Glomerular visceral epithelial cell (primary cell): ENCODE results near the gene CCDC71L.

Experiments used
- DNase-seq: peaks from one replicate; pipeline ENCODE4 v3.0.0-alpha.2; 2016; ENCODE audit errors: extremely low spot score

The CCDC71L gene

GRCh38 chr7:106659166-106659962 lies 1.6 kb downstream of the CCDC71L start:
- no peak for DNase-seq

- DNase-seq = no peak
Measured at GRCh38 chr7:106658316-106659165, 2.4 kb downstream of the CCDC71L start.

- DNase-seq = no peak
Measured at GRCh38 chr7:106657085-106657991, 3.6 kb downstream of the CCDC71L start.

GRCh38 chr7:106655703-106656498 lies 5.1 kb downstream of the CCDC71L start:
- DNase-seq = no peak

- no peak for DNase-seq
Measured at GRCh38 chr7:106653488-106653887, 7.5 kb downstream of the CCDC71L start.

- DNase-seq = no peak
Measured at GRCh38 chr7:106652909-106653308, 8.0 kb downstream of the CCDC71L start.

GRCh38 chr7:106652092-106652491 lies 8.9 kb downstream of the CCDC71L start:
- DNase-seq = no peak

GRCh38 chr7:106646256-106646655 lies 14.7 kb downstream of the CCDC71L start:
- DNase-seq = no peak

GRCh38 chr7:106644999-106645398 lies 16.0 kb downstream of the CCDC71L start:
- DNase-seq = no peak

GRCh38 chr7:106643216-106644000 lies 17.6 kb downstream of the CCDC71L start:
- DNase-seq = no peak

GRCh38 chr7:106641416-106641815 lies 19.5 kb downstream of the CCDC71L start:
- no peak for DNase-seq

- no peak for DNase-seq
Measured at GRCh38 chr7:106640368-106641141, 20.4 kb downstream of the CCDC71L start.

GRCh38 chr7:106639476-106640334 lies 21.3 kb downstream of the CCDC71L start:
- DNase-seq = no peak

- no peak for DNase-seq
Measured at GRCh38 chr7:106635411-106635810, 25.5 kb downstream of the CCDC71L start.

GRCh38 chr7:106634958-106635357 lies 26.0 kb downstream of the CCDC71L start:
- DNase-seq = no peak

GRCh38 chr7:106630648-106631047 lies 30.3 kb downstream of the CCDC71L start:
- no peak for DNase-seq

- no peak for DNase-seq
Measured at GRCh38 chr7:106629516-106629915, 31.4 kb downstream of the CCDC71L start.

GRCh38 chr7:106626376-106627164 lies 34.4 kb downstream of the CCDC71L start:
- no peak for DNase-seq
